ENCODE results near the gene HOXB4. TPM values are rescaled to one million over a fixed set of nuclear protein-coding genes. Genes with fewer than 3 reads are reported as not detected.

Gene HOXB4
- total and polyA plus RNA-seq, 12 donors, result 1.7 to 9.8 (median 3.4) TPM

- 47 to 53% (median 52%) methylated on average over 31 to 34 of the region's 34 CpGs for WGBS, 4 donors
- Histone ChIP-seq H3K9me3 (replicated peaks in 1 of 3) (no peaks in the 10 kb centered on the region), H3K27ac (peak overlapping the region; percentile 46 to 89 (median 75)), H3K27me3 (no peaks in the 10 kb centered on the region), H3K4me1 (replicated peaks in 1 of 2) (peaks cover 0 to 41% of the 10 kb centered on the region in 2 donors), H3K4me3 (peak overlapping the region in 1 of 4 donors; percentile 63), H3K36me3 (replicated peaks in 1 of 2) (no peaks in the 10 kb centered on the region)
- intact Hi-C loops (cut with DNase I), result no loop called here
- no peak for DNase-seq
- TF ChIP-seq, protein P1, sequence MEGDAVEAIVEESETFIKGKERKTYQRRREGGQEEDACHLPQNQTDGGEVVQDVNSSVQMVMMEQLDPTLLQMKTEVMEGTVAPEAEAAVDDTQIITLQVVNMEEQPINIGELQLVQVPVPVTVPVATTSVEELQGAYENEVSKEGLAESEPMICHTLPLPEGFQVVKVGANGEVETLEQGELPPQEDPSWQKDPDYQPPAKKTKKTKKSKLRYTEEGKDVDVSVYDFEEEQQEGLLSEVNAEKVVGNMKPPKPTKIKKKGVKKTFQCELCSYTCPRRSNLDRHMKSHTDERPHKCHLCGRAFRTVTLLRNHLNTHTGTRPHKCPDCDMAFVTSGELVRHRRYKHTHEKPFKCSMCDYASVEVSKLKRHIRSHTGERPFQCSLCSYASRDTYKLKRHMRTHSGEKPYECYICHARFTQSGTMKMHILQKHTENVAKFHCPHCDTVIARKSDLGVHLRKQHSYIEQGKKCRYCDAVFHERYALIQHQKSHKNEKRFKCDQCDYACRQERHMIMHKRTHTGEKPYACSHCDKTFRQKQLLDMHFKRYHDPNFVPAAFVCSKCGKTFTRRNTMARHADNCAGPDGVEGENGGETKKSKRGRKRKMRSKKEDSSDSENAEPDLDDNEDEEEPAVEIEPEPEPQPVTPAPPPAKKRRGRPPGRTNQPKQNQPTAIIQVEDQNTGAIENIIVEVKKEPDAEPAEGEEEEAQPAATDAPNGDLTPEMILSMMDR (IDR thresholded peaks at IDR 0.05), result no peak
- TF ChIP-seq POLR2A (IDR thresholded peaks at IDR 0.05), result no peak
Observed at GRCh38 chr17:48586355-48587258, 8.5 kb upstream of the HOXB4 start.

- Histone ChIP-seq H3K9me3 (replicated peaks in 1 of 3) (no peaks in the 10 kb centered on the region), H3K4me1 (replicated peaks in 1 of 2) (peaks cover 0 to 41% of the 10 kb centered on the region in 2 donors), H3K4me3 (peak overlapping the region in 1 of 4 donors; percentile 63), H3K36me3 (replicated peaks in 1 of 2) (no peaks in the 10 kb centered on the region), H3K27ac (peak overlapping the region in 2 of 5 donors; percentile 17 to 86), H3K27me3 (no peaks in the 10 kb centered on the region)
- intact Hi-C loops (cut with DNase I), result no loop called here
- no peak for DNase-seq
- WGBS, 4 donors, result 53 to 73% (median 64%) methylated on average over 2 of the region's 2 CpGs
- no peak for TF ChIP-seq POLR2A (IDR thresholded peaks at IDR 0.05)
- TF ChIP-seq, protein P1 (IDR thresholded peaks at IDR 0.05), result no peak
Observed at GRCh38 chr17:48584223-48584741, 6.1 kb upstream of the HOXB4 start.

DNA sequence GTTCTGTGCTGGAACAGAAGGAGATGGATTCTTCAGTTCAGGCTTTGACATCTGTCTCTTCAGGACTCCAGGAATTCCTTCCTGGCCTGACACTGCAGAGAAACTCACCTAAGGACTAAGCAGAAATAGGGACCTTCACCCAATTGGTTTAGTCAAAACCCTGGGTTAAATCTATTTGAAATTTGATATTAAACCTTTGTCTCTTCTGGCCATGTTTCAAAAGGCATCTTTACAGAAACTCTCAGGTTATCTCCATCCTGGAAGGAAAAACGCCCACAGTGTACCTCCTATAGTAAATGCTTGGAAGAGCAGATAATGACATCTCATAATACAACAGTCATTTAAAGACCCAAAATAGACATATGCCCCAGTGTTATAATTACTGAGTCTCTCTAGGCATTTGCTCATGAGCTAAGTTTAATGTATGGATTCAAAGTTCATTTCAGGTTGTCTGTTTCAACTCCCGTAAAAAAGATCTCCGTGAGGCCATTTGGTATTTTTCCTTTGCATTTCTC lies 5.6 kb upstream of the HOXB4 start:
- H3K9me3 ChIP-seq (replicated peaks in 1 of 3), result no peaks in the 10 kb centered on the region
- intact Hi-C loops (cut with DNase I), result no loop called here
- no peak for DNase-seq
- H3K36me3 ChIP-seq (replicated peaks in 1 of 2), result no peaks in the 10 kb centered on the region
- WGBS, 4 donors, result 82 to 87% (median 86%) methylated on average over 3 of the region's 3 CpGs
- no peak overlapping the region for H3K4me3 ChIP-seq
- H3K27ac ChIP-seq, result peak overlapping the region in 2 of 5 donors; percentile 26 to 86
- peaks cover 0 to 41% of the 10 kb centered on the region in 2 donors for H3K4me1 ChIP-seq (replicated peaks in 1 of 2)
- TF ChIP-seq, protein P1 (IDR thresholded peaks at IDR 0.05), result no peak
- no peak for TF ChIP-seq POLR2A (IDR thresholded peaks at IDR 0.05)
- no peaks in the 10 kb centered on the region for H3K27me3 ChIP-seq

- Histone ChIP-seq H3K27ac (peak overlapping the region in 3 of 5 donors; percentile 76 to 86 (median 84)), H3K4me3 (peak overlapping the region in 1 of 4 donors; percentile 62), H3K9me3 (replicated peaks in 1 of 3) (no peaks in the 10 kb centered on the region), H3K36me3 (replicated peaks in 1 of 2) (no peaks in the 10 kb centered on the region), H3K4me1 (replicated peaks in 1 of 2) (peaks cover 0 to 38% of the 10 kb centered on the region in 2 donors), H3K27me3 (no peaks in the 10 kb centered on the region)
- WGBS, 4 donors, result 41 to 65% (median 53%) methylated on average over 7 of the region's 7 CpGs
- TF ChIP-seq, protein P1 (IDR thresholded peaks at IDR 0.05), result no peak
- no peak for TF ChIP-seq POLR2A (IDR thresholded peaks at IDR 0.05)
- intact Hi-C loops (cut with DNase I), result no loop called here
- DNase-seq, result no peak
Observed at GRCh38 chr17:48582750-48583069, 4.6 kb upstream of the HOXB4 start.

Measured in adrenal gland (tissue), 12 donors.